GM15510 (cell line): Measurements from ENCODE around the gene NCOR2.

Source experiments
- POLR2A ChIP-seq: IDR thresholded peaks from 3 replicates; pipeline ENCODE4 v1.6.1; 2011; ENCODE audit warnings: borderline replicate concordance; ENCODE audit not compliant: insufficient read length; ENCODE audit errors: extremely low read depth

NCOR2 gene

GRCh38 chr12:124571556-124571955 lies 4.1 kb upstream of the NCOR2 start:
- no peak for TF ChIP-seq POLR2A

- TF ChIP-seq POLR2A, result no peak
Observed at GRCh38 chr12:124570810-124571209, 3.4 kb upstream of the NCOR2 start.

- no peak for TF ChIP-seq POLR2A
Observed at GRCh38 chr12:124569375-124570148, 2.1 kb upstream of the NCOR2 start.

GRCh38 chr12:124568431-124569374 lies 1.3 kb upstream of the NCOR2 start:
- no peak for TF ChIP-seq POLR2A

- no peak for TF ChIP-seq POLR2A
Observed at GRCh38 chr12:124567673-124568373, 411 bp upstream of the NCOR2 start.

GRCh38 chr12:124566161-124566996 lies 1.0 kb downstream of the NCOR2 start:
- peak; percentile 26 for TF ChIP-seq POLR2A

- no peak for TF ChIP-seq POLR2A
Observed at GRCh38 chr12:124565656-124566160, 1.7 kb downstream of the NCOR2 start.

- TF ChIP-seq POLR2A, result no peak
Observed at GRCh38 chr12:124564971-124565491, 2.4 kb downstream of the NCOR2 start.

- no peak for TF ChIP-seq POLR2A
Observed at GRCh38 chr12:124564232-124564958, 3.0 kb downstream of the NCOR2 start.

GRCh38 chr12:124563809-124564208 lies 3.6 kb downstream of the NCOR2 start:
- no peak for TF ChIP-seq POLR2A

- TF ChIP-seq POLR2A, result no peak
Observed at GRCh38 chr12:124563401-124563800, 4.0 kb downstream of the NCOR2 start.

- TF ChIP-seq POLR2A, result no peak
Observed at GRCh38 chr12:124562796-124563181, 4.6 kb downstream of the NCOR2 start.
